ENCODE data around the gene HTR1D.

The HTR1D gene

DNA sequence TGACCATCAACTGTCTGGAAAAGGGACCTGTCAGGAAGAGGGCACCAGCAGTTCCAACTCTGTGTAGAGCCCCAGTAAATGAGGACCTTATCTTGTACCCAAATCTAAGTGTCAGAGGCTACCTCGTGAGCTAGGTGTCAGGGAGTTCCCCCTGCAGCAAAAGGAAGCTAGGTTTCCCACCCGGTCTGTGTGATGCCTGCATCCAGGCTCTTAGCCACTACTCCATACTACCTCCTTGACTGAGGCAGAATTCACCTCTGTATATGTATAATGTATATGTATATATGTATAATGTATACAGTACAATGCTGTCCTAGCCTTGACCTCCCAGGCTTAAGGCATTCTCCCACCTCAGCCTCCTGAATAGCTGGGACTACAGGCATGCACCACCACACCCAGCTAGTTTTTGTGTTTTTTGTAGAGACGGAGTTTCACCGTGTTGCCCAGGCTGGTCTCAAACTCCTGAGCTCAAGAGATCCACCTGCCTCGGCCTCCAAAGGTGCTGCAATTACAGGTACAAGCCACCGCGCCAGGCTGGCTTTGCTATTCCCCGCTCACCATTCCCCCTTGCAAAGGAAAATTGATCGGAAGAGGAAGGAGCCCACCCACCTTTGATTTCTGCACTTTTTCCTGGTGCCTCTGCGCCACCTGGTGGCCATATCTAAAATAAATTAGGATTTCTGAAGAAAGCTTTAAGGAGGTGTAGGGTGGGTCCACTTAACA is 32.9 kb downstream of the HTR1D start:
- no peak for DNase-seq (ENCODE audit: low read depth)

DNA sequence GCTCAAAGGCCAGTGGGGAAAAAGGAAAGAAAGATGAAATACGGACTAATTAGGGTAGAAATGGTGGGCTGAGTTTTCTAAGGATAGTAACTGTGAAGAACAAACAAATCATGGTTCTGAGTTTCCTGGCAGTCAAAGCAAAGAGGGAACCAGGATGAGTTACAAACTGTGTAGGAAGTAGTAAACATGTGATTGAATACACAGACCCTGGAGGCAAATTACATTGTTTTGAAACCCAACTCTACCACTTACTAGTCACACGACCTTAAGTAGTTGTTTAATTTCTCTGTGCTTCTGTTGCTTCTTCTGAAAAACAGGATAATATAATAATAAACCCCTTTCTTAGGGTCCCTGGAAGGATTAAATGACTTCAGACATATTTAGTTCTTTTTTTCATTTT is 37.4 kb downstream of the HTR1D start:
- DNase-seq (ENCODE audit: low read depth) = no peak

- no peak for DNase-seq (ENCODE audit: low read depth)
These were observed 38.4 kb downstream of the HTR1D start for GRCh38 chr1:23178950-23179349.

GRCh38 chr1:23178414-23178813 is 38.9 kb downstream of the HTR1D start:
- no peak for DNase-seq (ENCODE audit: low read depth)

DNA sequence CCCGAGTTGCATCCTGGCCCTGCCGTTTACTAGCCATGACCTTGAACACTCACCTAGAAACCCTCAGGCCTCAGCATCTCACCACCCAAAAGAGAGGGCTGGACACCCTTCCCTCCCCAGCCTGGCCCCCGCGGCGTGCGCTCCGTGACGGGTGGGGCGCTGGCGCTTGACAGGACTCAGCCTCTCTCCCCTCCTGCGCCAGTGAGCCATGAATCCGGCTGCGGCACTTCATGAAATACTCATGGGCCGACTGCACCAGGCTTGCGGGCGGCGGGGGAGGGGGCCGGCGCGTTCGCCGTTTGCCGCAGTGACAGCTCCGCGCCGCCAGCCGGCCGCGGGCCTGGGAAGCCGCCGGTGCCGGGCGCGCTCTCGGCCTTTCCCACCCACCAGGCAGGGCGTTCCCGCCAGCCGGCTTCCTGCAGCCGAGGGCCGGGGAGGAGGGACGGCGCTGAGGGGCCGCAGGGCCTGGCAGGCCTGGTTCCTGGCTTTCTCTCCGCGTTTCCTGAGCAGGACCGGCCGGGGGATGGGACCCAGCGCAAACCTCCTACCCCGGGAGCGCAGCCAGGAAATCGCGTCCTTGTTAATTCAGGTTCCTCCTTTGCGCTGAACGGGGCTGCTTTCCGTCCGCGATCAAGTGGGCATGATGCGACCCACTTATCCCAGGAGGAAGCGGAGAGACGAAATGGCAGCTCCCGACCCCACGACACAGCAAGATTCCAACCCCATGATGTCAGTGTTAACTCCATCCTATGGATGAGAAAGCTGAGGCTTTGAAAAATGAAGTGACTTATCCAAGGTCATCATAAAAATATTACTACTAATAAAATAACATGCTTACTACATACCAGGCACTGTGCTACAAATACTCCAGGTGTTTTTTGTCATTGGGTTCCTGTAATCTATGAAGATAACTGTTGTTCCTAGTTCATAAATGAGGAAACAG is 39.6 kb downstream of the HTR1D start:
- DNase-seq (ENCODE audit: low read depth) = peak; percentile 59

- no peak for DNase-seq (ENCODE audit: low read depth)
These were observed 40.3 kb downstream of the HTR1D start for GRCh38 chr1:23177031-23177430.

DNA sequence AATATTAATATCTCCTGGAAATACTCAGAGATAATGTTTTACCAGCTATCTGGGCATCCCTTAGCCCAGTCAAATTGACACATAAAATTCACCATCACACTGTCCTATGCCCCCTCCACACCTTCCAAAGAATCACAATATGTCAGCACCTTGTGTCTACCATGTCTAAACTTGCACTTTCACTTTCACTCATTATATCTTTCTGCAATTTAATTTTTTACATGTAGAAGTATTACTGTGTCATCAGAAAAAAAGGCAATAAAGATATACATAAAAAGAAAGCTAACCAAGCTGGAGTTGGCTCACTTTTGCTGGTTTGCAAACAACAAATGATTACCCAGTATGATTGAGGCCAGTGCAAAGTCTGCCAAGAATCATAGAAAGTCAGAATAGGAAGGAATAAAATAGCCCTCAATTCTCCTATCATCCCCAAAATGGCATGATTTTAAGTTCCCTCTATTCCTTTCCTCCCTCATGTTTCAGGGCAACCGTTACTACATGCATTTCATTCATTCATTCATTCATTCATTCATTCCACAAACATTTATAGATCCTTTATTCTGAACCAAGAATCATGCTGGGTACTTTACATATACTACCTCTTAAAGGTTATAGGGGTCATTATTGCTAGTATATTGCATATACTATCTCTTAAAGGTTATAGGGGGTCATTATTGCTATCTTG is 42.7 kb downstream of the HTR1D start:
- no peak for DNase-seq (ENCODE audit: low read depth)

DNA sequence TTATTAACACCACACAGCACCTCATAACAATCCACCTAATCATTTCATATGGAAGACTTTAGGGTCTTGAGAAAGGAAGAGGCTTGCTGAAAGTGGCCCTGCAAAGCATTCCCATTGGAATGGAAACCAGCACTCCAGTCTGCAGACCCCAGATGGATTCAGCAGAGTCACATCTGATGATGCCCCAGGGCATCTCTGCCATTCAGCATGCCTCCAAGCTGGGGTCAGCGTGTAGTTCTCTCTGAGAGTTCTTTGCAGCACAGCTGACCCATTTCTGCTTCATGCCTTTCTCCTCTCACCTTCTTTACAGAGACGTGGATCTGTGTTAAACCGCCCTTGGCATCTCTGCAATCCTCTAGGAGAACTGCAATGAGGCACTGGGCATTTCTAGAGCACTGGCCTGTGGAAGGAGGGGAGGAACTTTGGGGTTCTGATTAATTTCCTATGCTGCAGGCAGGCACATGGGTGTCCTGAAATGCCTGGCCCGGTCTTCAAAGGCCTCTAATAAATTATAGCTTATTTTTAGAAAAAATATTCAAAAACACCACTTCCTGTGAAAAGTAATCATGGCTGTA is 46.0 kb downstream of the HTR1D start:
- DNase-seq (ENCODE audit: low read depth) = no peak

- DNase-seq (ENCODE audit: low read depth) = no peak
These were observed 47.5 kb downstream of the HTR1D start for GRCh38 chr1:23169727-23170335.

DNA sequence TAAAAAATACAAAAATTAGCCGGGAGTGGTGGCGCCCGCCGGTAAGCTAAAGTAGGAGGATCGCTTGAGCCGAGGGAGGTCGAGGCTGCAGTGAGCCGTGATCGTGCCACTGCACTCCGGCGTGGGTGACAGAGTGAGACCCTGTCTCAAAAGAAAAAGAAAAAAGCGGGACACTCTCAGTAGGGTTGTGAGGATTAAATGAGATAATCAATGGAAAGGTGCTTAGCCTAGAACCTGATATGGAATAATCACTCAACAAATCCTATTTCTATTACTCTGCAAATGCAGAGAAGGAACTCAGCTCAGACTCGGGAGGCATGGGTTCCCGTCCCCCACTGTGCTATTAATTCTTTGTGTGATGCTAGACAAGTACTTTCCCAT is 48.1 kb downstream of the HTR1D start:
- DNase-seq (ENCODE audit: low read depth) = no peak

DNA sequence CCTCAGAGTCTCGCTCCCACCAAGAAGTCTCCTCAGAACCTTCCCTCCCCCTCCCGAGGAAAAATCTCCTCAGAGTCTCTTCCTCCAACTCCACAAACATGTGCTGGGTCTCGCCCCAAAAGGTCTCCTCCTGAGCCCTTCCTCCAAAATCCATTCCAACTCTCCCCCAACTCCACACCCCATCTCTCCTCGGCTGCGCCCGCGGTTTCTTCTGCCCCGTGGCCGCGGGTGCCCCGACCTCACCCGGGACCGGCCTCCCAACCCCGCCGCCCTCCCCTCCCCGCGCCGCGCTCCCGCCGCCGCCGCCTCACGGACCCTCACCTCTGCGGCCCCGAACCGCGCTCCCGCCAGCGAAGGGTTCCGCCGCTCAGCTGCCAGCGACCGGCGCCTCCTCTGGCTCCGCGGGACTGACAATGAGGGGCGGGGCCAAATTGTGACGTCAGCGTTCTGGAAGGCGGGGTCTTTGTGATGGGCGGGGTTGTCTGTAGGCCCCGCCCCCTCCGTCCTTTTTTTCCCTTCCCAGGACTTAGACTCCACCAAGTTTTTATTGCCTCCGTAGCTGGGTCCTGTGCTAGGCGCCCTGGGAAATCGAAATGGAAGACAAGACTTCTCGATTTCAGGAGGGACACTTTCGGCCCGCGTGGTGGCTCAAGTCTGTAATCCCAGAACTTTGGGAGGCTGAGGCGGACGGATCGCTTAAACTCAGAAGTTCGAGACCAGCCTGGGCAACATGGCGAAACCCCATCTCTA is 48.7 kb downstream of the HTR1D start, which contains the start of gene LUZP1:
TSS of gene LUZP1 (minus strand) at position 412 of the 750 bp plus-strand sequence.
- DNase-seq (ENCODE audit: low read depth) = peak; percentile 55

DNA sequence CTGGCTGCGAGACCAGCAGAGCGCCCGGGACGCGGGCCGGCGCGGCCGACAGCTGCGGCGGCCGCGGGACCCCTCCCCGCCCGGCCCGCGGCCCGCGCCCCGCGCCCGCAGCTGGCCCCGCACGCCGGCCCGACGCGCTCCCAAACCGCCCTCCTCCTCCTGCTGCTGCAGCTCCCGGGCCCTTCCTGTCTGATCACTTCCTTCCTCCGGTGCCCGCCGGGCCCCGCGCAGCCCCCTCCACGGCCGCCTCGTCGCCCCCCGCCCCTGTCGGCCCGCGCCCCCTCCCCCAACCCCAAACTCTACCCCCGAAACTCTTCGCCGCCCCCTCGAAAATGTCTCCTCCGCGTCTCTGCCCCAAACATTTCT is 49.2 kb downstream of the HTR1D start:
- DNase-seq (ENCODE audit: low read depth) = no peak

- DNase-seq (ENCODE audit: low read depth) = no peak
These were observed 49.8 kb downstream of the HTR1D start for GRCh38 chr1:23167353-23168078.

DNA sequence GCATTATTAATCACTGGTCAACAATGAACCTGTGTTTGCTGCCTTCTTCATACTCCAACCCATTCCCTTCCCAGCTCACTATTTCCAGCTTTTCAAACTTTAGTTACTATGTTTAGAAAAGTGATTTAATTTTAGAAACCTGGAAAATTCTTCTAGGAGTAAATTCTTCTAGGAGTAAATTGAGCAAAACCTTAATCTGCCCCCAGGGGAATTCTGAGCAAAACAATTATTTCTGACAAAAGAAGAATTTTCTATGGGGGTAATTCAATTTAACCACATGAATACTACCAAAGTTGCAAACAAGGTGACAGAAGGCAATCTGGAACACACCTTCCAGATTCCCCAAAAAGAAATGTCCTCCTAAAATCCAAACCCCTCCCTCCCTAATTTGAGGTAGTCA is 50.4 kb downstream of the HTR1D start:
- no peak for DNase-seq (ENCODE audit: low read depth)

GRCh38 chr1:23163395-23163794 is 53.9 kb downstream of the HTR1D start:
- no peak for DNase-seq (ENCODE audit: low read depth)

DNA sequence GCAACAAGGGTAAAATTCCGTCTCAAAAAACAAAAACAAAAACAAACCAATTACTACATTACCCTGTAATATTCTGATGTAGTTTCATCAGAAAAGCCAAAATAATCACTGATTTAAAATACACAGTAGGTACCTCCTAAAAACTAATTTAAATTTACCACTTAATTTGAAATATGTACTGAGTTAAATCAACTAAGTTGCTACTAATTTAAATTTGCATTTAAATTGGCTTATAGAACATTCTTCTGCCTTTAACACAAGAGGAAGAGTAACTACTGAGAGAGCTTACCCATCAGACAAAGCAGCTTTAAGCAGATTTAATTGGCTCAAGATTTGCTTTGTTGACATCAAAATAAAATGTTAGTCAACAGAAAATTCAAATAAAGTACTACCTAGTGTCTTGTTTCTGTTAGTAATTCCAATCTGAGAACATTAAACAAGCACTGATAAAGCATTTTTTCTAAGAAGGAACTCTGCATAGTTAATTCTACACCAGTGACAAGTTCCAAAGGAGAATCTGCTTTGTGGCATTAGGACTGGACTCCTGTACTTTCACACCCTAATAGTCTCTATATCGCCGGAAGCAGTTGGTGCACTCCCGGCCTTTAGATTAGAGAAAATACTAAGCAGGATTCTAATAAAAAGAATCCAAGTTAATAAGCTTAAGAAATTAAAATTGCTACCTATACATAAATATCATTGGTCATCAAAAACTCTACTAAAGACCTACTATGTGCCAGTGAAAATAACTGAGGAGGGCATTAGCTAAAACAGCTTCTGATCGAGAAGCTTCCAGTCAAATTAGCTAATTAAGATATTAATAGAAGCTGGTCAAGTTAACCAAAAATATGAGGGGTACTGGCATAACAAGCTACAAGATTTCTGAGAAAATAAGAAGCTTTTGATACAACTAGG is 57.1 kb downstream of the HTR1D start:
- no peak for DNase-seq (ENCODE audit: low read depth)

GRCh38 chr1:23156940-23157339 is 60.4 kb downstream of the HTR1D start:
- no peak for DNase-seq (ENCODE audit: low read depth)

DNA sequence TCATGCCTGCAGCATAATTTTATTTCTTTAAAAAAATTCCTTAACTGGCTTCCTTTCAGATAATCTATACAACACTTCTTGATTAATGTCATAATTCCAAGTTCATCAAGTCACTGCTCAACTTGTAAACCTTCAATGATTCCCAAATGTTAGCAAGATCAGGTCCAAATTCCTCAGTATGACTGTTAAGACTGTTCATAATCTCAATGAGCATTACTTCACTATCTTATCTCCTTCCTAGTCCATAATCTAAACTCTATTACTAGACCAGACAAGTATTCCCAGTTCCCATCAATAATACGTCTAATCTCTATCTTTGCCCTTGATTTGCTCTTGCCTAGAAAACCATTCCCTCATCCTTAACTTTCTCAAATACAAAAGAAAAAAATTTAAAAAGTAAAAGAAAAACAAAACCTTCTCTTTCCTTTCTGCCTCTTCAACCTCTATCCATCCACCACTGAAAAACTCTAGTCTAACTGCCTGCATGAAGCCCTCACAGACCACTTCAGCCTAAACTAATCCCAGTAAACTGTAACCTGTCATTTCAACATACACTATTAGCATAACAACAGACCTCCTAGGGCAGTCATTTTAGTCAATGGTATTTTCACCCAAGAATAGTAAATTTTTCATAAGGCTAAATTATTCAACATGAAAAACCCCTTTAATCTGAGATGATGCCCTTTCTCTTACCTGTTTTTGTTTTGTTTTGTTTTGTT is 64.2 kb downstream of the HTR1D start:
- no peak for DNase-seq (ENCODE audit: low read depth)

- no peak for DNase-seq (ENCODE audit: low read depth)
These were observed 66.6 kb downstream of the HTR1D start for GRCh38 chr1:23150742-23151141.
